Mucosa of stomach (tissue), 1 donor: ENCODE data around the gene GLYATL3.
A peak's percentile ranks its signal among the peaks of the same experiment; 100 is the strongest.

ENCODE experiments used
- H3K27me3 ChIP-seq: one replicate; pipeline ENCODE4 v1.7.0; 2013; ENCODE audit warnings: mild to moderate bottlenecking, low read length; ENCODE audit not compliant: control insufficient read depth, insufficient read depth
- H3K36me3 ChIP-seq: one replicate; pipeline ENCODE4 v1.7.0; 2013; ENCODE audit warnings: low read length; ENCODE audit not compliant: control insufficient read depth, insufficient read depth
- H3K4me1 ChIP-seq: one replicate; pipeline ENCODE4 v1.7.0; 2013; ENCODE audit warnings: mild to moderate bottlenecking, low read length; ENCODE audit not compliant: control insufficient read depth, insufficient read depth
- H3K4me3 ChIP-seq: one replicate; pipeline ENCODE4 v1.7.0; 2013; ENCODE audit warnings: low read length
- H3K9ac ChIP-seq: one replicate; pipeline ENCODE4 v1.7.0; 2013; ENCODE audit warnings: mild to moderate bottlenecking, low read length, moderate library complexity
- H3K9me3 ChIP-seq: one replicate; pipeline ENCODE4 v1.7.0; 2013; ENCODE audit warnings: mild to moderate bottlenecking, low read length, moderate library complexity; ENCODE audit not compliant: control insufficient read depth
- donor health status: Pancreatic carcinoma.

The GLYATL3 gene

GRCh38 chr6:49553384-49553783 lies 53.7 kb downstream of the GLYATL3 start:
- Histone ChIP-seq H3K36me3 (no peaks in the 10 kb centered on the region), H3K4me1 (peaks cover 19% of the 10 kb centered on the region), H3K27me3 (peaks cover 9% of the 10 kb centered on the region), H3K9me3 (no peaks in the 10 kb centered on the region), H3K4me3 (no peak overlapping the region), H3K9ac (no peak overlapping the region)

DNA sequence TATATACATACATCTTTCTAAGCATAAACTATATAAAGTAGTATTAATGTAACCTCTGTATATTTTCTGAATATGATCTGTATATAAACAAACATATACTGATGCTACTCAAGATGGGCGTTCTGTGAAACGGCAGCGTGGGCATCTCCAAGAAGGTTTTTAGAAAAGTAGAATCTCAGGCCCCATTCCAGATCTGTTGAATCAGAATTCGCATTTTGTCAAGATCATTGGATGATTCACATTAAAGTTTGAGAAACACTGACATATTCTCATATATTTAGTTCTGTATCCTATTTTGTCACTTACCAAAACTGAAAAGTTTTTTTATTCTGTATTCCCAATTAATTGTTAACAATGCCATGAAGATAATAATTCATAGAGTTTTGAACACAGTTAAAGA lies 56.2 kb downstream of the GLYATL3 start:
- no peak overlapping the region for H3K9ac ChIP-seq
- no peak overlapping the region for H3K4me3 ChIP-seq
- H3K4me1 ChIP-seq = peaks cover 24% of the 10 kb centered on the region

GRCh38 chr6:49556429-49556837 lies 56.7 kb downstream of the GLYATL3 start:
- Histone ChIP-seq H3K4me1 (peaks cover 24% of the 10 kb centered on the region), H3K9ac (no peak overlapping the region)

More for the DNA sequence above, 56.2 kb downstream of the GLYATL3 start:
- Histone ChIP-seq H3K9me3 (no peaks in the 10 kb centered on the region), H3K27me3 (peaks cover 2% of the 10 kb centered on the region), H3K36me3 (no peaks in the 10 kb centered on the region)

DNA sequence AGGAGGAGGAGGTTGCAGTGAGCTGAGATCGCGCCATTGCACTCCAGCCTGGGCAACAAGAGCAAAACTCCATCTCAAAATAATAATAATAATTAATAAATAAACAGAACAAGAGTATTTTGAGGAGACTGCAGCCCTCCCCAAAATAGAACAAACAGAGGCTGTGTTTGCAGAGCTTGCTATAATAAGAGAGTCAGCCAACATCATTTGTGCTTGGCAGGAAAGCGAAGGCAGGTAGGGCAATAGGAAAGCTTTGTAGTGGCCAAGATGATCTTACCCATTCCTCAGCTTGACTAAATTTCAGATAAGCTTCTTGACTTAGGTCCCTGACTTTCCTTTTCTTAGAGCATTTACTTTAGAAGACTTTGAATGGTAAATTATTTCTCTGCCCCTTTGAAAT lies 57.5 kb downstream of the GLYATL3 start:
- no peaks in the 10 kb centered on the region for H3K27me3 ChIP-seq
- H3K36me3 ChIP-seq = no peaks in the 10 kb centered on the region
- H3K4me3 ChIP-seq = no peak overlapping the region
- H3K4me1 ChIP-seq = peaks cover 24% of the 10 kb centered on the region
- no peaks in the 10 kb centered on the region for H3K9me3 ChIP-seq
- no peak overlapping the region for H3K9ac ChIP-seq

More at GRCh38 chr6:49556429-49556837, 56.7 kb downstream of the GLYATL3 start:
- Histone ChIP-seq H3K4me3 (no peak overlapping the region), H3K9me3 (no peaks in the 10 kb centered on the region), H3K36me3 (no peaks in the 10 kb centered on the region), H3K27me3 (no peaks in the 10 kb centered on the region)

GRCh38 chr6:49558238-49558637 lies 58.5 kb downstream of the GLYATL3 start:
- no peaks in the 10 kb centered on the region for H3K36me3 ChIP-seq
- H3K4me3 ChIP-seq = no peak overlapping the region
- H3K27me3 ChIP-seq = no peaks in the 10 kb centered on the region
- peaks cover 24% of the 10 kb centered on the region for H3K4me1 ChIP-seq
- no peaks in the 10 kb centered on the region for H3K9me3 ChIP-seq
- no peak overlapping the region for H3K9ac ChIP-seq

DNA sequence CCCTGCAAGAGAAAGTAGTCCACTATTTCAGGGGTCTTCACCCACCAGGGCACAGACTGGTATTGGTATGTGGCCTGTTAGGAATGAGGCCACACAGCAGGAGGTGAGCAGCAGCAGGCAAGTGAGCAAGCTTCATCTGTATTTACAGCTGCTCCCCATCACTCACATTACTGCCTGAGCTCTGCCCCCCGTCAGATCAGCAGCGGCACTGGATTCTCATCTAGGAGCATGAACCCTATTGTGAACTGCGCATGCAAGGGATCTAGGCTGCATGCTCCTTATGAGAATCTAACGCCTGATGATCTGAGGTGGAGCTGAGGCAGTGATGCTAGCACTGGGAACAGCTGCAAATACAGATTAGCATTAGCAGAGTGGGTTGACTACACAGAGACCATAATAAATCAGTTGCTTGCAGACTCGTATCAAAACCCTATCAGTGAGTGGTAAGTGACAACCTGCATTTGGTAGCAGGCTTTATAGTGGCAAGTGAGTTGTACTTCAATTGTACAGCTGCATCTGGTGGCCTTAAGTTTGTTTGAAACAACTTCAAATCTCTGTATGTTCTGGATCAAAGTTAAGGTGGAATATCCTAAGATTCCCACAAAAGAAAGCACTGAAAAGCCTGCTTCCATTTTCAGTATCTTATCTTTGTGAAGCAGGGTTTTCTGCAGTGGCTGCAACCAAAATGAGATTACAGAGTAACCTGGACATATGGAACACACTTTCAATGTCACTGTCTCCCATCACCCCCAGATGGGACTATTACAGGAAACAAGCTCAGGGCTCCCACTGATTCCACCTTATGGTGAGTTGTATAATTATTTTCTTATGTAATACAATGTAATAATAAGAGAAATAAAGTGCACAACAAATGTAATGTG lies 63.5 kb downstream of the GLYATL3 start:
- Histone ChIP-seq H3K9me3 (no peaks in the 10 kb centered on the region), H3K4me3 (no peak overlapping the region), H3K4me1 (peaks cover 29% of the 10 kb centered on the region), H3K27me3 (no peaks in the 10 kb centered on the region), H3K36me3 (no peaks in the 10 kb centered on the region), H3K9ac (no peak overlapping the region)

DNA sequence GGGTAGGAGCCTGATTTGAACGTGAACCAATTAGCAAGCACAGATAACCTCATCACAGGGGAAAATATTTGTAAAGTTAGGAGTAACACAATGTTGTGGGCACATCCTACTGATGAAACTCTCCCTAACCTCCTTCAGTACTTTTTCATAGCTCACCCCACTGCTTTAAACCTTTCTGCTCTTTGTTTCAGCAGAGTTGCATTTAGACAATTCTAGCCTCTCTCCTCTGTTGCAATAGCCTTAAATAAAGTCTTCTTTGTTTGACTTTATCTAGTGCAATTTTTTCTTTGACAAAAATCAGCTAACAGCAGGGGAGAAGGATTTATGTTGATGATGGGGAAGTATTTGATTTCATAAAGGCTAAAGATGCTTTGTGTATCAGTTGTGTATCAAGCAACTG lies 64.8 kb downstream of the GLYATL3 start:
- Histone ChIP-seq H3K27me3 (no peaks in the 10 kb centered on the region), H3K4me1 (peaks cover 28% of the 10 kb centered on the region), H3K36me3 (no peaks in the 10 kb centered on the region), H3K9me3 (no peaks in the 10 kb centered on the region), H3K9ac (no peak overlapping the region), H3K4me3 (no peak overlapping the region)

DNA sequence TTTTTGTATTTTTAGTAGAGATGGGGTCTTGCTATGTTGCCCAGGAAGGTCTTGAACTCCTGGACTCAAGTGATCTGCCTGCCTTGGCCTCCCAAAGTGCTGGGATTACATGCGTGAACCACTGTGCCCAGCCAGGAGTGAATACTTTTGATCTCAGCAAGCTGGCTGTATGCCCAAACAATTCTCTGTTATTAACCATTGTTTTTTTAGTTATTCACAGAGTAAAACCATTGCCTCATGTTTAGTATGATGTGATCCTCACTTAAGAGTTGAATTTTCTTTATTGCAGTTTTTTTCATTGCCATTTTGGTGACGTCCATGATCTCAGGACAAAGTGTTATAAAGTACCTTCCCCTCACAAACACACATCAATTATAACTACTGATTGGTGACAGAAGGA lies 65.5 kb downstream of the GLYATL3 start:
- no peaks in the 10 kb centered on the region for H3K36me3 ChIP-seq
- H3K4me1 ChIP-seq = peaks cover 26% of the 10 kb centered on the region
- H3K4me3 ChIP-seq = no peak overlapping the region
- H3K9me3 ChIP-seq = no peaks in the 10 kb centered on the region
- H3K27me3 ChIP-seq = no peaks in the 10 kb centered on the region
- H3K9ac ChIP-seq = no peak overlapping the region

DNA sequence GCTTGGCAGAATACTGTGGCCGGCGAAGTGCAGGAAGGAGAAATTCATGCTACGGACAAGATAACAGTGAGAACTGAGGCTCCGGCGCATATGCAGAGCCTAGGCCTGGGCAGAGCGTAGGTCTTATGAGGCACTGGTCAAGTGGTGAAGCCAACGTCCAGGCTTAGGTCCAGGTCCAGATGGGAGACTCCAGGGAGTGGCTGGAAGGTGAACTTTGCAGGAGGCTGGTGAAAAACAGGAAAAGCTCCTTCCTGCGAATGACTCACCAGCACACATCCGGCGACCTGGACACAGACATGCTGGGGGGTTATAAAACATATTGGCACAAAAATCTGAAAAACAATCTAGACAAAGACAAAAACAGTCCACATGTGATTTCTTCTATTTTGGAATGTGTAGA lies 66.1 kb downstream of the GLYATL3 start:
- H3K9me3 ChIP-seq = no peaks in the 10 kb centered on the region
- H3K36me3 ChIP-seq = no peaks in the 10 kb centered on the region
- H3K4me1 ChIP-seq = peaks cover 29% of the 10 kb centered on the region
- no peak overlapping the region for H3K4me3 ChIP-seq
- H3K27me3 ChIP-seq = no peaks in the 10 kb centered on the region
- H3K9ac ChIP-seq = no peak overlapping the region

DNA sequence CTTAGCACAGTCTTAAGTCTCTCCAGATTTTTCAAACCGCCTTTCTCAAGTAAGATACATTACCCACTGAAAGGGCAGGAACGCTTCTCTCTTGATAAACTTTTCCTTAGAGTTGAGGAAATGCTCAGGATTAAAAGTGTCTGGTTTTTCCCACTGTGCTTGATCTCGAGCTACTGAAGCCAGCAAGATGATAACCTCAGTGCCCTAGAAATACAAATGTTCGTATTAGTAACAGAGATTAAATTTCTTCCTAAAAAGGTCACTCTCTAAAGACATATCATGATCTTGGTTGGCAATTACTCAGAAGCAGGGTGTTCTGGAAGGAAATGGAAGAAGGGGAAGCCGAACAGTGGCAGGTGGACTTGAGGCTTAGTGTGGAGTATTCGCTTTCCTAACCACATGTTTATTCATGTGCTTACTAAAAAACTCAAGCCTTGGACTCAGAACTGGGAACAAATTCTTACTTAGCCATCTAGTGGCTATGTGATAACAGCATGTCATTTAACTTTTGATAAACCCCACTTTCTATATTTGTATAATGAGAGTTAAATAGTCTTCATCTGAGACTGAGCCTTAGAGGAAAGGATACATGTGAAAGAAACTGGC lies 70.9 kb downstream of the GLYATL3 start:
- Histone ChIP-seq H3K27me3 (no peaks in the 10 kb centered on the region), H3K9me3 (no peaks in the 10 kb centered on the region), H3K36me3 (no peaks in the 10 kb centered on the region), H3K9ac (peak overlapping the region; percentile 19), H3K4me1 (peaks cover 30% of the 10 kb centered on the region), H3K4me3 (no peak overlapping the region)

DNA sequence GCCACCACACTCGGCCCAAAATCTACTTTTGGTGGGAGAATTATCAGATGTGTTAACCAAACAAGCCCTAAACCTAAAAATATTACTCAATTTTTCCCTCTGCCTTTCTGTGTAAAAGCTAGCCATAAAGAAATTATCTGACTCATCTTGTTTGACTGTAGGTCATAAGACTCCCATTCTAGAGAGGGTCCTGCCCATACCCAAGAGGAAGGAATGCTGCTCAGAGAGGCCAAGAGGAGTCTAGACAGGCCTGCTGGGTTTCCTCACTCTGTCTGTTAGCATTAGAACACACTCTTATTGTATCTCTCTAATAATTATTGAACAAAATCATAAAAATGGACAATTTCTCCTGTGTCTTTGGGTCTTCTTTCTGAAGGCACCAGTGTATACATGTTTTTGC lies 76.9 kb downstream of the GLYATL3 start:
- Histone ChIP-seq H3K27me3 (no peaks in the 10 kb centered on the region), H3K4me3 (no peak overlapping the region), H3K9ac (no peak overlapping the region), H3K36me3 (no peaks in the 10 kb centered on the region), H3K9me3 (no peaks in the 10 kb centered on the region), H3K4me1 (no peaks in the 10 kb centered on the region)
